GM23338 (cell line): Measurements from ENCODE around the gene ALG14. TPM values are rescaled to one million over a fixed set of nuclear protein-coding genes. Genes with fewer than 3 reads are reported as not detected.

Source experiments
- ATAC-seq: fragments of 200-7000 bp; cut with Tn5 transposase; 3 replicates; pipeline ENCODE4 v1.9.1; 2020
- DNase-seq: peaks from one replicate; pipeline ENCODE4 v3.0.0-alpha.2; 2015; ENCODE audit warnings: low spot score
- H2AFZ ChIP-seq: fragments of 200-600 bp; sonication (generic); 2 replicates; pipeline ENCODE4 v1.8.0; 2016; ENCODE audit warnings: antibody characterized with exemption, mild to moderate bottlenecking, moderate library complexity
- H3F3A ChIP-seq: fragments of 200-600 bp; sonication (generic); replicated peaks from 2 replicates; pipeline ENCODE4 v1.8.0; 2017; ENCODE audit warnings: antibody characterized with exemption, mixed run types, low read depth
- H3K27ac ChIP-seq: fragments of 200-600 bp; sonication (generic); 2 replicates; pipeline ENCODE4 v1.6.1; 2016; ENCODE audit warnings: low read depth
- H3K27me3 ChIP-seq: fragments of 200-600 bp; sonication (generic); 2 replicates; pipeline ENCODE4 v1.8.0; 2016; ENCODE audit warnings: mild to moderate bottlenecking, mixed run types, moderate library complexity; ENCODE audit not compliant: insufficient read depth
- H3K36me3 ChIP-seq: fragments of 200-600 bp; sonication (generic); 2 replicates; pipeline ENCODE4 v1.8.0; 2016; ENCODE audit warnings: mild to moderate bottlenecking; ENCODE audit not compliant: insufficient read depth
- H3K4me1 ChIP-seq: fragments of 200-600 bp; sonication (generic); 2 replicates; pipeline ENCODE4 v1.8.0; 2016; ENCODE audit warnings: mild to moderate bottlenecking, moderate library complexity; ENCODE audit not compliant: insufficient read depth
- H3K4me2 ChIP-seq: fragments of 200-600 bp; sonication (generic); 2 replicates; pipeline ENCODE4 v1.7.1; 2017; ENCODE audit warnings: mixed run types
- H3K4me3 ChIP-seq: fragments of 200-600 bp; sonication (generic); 2 replicates; pipeline ENCODE4 v1.6.1; 2016; ENCODE audit warnings: mixed run types
- H3K79me2 ChIP-seq: fragments of 200-600 bp; sonication (generic); replicated peaks from 2 replicates; pipeline ENCODE4 v1.8.0; 2017; ENCODE audit warnings: mild to moderate bottlenecking; ENCODE audit not compliant: insufficient read depth
- H3K9me2 ChIP-seq: fragments of 200-600 bp; sonication (generic); 2 replicates; pipeline ENCODE4 v1.8.0; 2017; ENCODE audit not compliant: insufficient read depth
- H4K20me1 ChIP-seq: fragments of 200-600 bp; sonication (generic); replicated peaks from 2 replicates; pipeline ENCODE4 v1.8.0; 2017; ENCODE audit warnings: mild to moderate bottlenecking; ENCODE audit not compliant: insufficient read depth
- H3K27ac Mint-ChIP-seq: 2 replicates; pipeline ENCODE4 v1.8.0; 2020; ENCODE audit warnings: inconsistent platforms, mild to moderate bottlenecking, moderate library complexity, mixed read lengths
- H3K27me3 Mint-ChIP-seq: 3 replicates; pipeline ENCODE4 v1.8.0; 2022; ENCODE audit warnings: low read depth, mild to moderate bottlenecking, moderate library complexity, mixed read lengths, inconsistent platforms; ENCODE audit not compliant: insufficient read depth, poor library complexity
- H3K36me3 Mint-ChIP-seq: 3 replicates; pipeline ENCODE4 v1.8.0; 2021; ENCODE audit warnings: low read depth, mild to moderate bottlenecking, inconsistent platforms, moderate library complexity, mixed read lengths
- H3K4me1 Mint-ChIP-seq: 3 replicates; pipeline ENCODE4 v1.8.0; 2020; ENCODE audit warnings: mild to moderate bottlenecking, inconsistent platforms, mixed read lengths
- H3K4me3 Mint-ChIP-seq: 3 replicates; pipeline ENCODE4 v1.8.0; 2021; ENCODE audit warnings: moderate library complexity, mild to moderate bottlenecking, inconsistent platforms, mixed read lengths
- H3K9me3 Mint-ChIP-seq: 3 replicates; pipeline ENCODE4 v1.8.0; 2020; ENCODE audit warnings: moderate library complexity, mild to moderate bottlenecking, inconsistent platforms, mixed read lengths
- CREB1 ChIP-seq: fragments of 250-450 bp; sonication (Bioruptor Pico); IDR thresholded peaks from 2 replicates; pipeline ENCODE4 v1.5.0; 2020; ENCODE audit warnings: low read depth, mild to moderate bottlenecking, moderate library complexity
- EZH2 ChIP-seq: fragments of 200-600 bp; sonication (generic); IDR thresholded peaks from one replicate; pipeline ENCODE4 v1.8.0; 2017; ENCODE audit warnings: antibody characterized with exemption, mild to moderate bottlenecking, low read depth; ENCODE audit not compliant: unreplicated experiment
- EZH2phosphoT487 ChIP-seq: fragments of 200-600 bp; sonication (generic); IDR thresholded peaks from one replicate; pipeline ENCODE4 v1.8.1; 2018; ENCODE audit warnings: antibody characterized with exemption; ENCODE audit not compliant: unreplicated experiment
- JUNB ChIP-seq: IDR thresholded peaks from one replicate; pipeline ENCODE4 v1.6.1; 2016; ENCODE audit warnings: antibody characterized with exemption; ENCODE audit not compliant: unreplicated experiment
- NANOG ChIP-seq: IDR thresholded peaks from 2 replicates; pipeline ENCODE4 v1.6.1; 2016; ENCODE audit warnings: antibody characterized with exemption, borderline replicate concordance
- POLR2AphosphoS5 ChIP-seq: IDR thresholded peaks from 2 replicates; pipeline ENCODE4 v1.6.1; 2016; ENCODE audit warnings: antibody characterized with exemption, low read depth
- STAT1 ChIP-seq: IDR thresholded peaks from one replicate; pipeline ENCODE4 v1.6.1; 2016; ENCODE audit warnings: antibody characterized with exemption; ENCODE audit not compliant: unreplicated experiment
- ZNF114 ChIP-seq: fragments of 250-450 bp; sonication (Bioruptor Pico); IDR thresholded peaks from 2 replicates; pipeline ENCODE4 v1.5.0; 2020; ENCODE audit warnings: mild to moderate bottlenecking, moderate library complexity
- ZNF331 ChIP-seq: fragments of 250-450 bp; sonication (Bioruptor Pico); IDR thresholded peaks from 2 replicates; pipeline ENCODE4 v1.5.0; 2020; ENCODE audit warnings: low read depth, mild to moderate bottlenecking, moderate library complexity
- polyA plus RNA-seq: library from polyadenylated mRNA; unstranded; fragments of >200 nt; fragmentation: Nextera tagmentation; extraction: Ambion mirVana; gene quantifications from 2 replicates; pipeline ENCODE4 v1.2.1, GENCODE V29; 2016
- total RNA-seq: library from RNA; depleted of rRNA; stranded (reverse); fragments of >200 nt; shearing (Covaris generic); gene quantifications from 2 replicates; pipeline ENCODE4 v1.2.3, GENCODE V29; 2014
- TF ChIP-seq, protein P1 (sequence below), 2 experiments: fragments of 200-600 bp in 1 of 2; sonication (generic) in 1 of 2; conservative IDR thresholded peaks; 2 replicates each; pipeline versions ENCODE4 v1.5.1 to v1.6.1; 2016 to 2017; ENCODE audit warnings: antibody characterized with exemption in 2 of 2, low read depth in 2 of 2, mild to moderate bottlenecking in 2 of 2, moderate library complexity in 1 of 2
- TF ChIP-seq, protein P2 (sequence below): IDR thresholded peaks from 2 replicates; pipeline ENCODE4 v1.6.1; 2016; ENCODE audit warnings: antibody characterized with exemption
- TF ChIP-seq, protein P3 (sequence below): fragments of 250-450 bp; sonication (Bioruptor Pico); IDR thresholded peaks from 2 replicates; pipeline ENCODE4 v1.5.0; 2020; ENCODE audit warnings: mild to moderate bottlenecking, moderate library complexity
- TF ChIP-seq, protein P4 (sequence below): IDR thresholded peaks from one replicate; pipeline ENCODE4 v1.6.1; 2018; ENCODE audit warnings: antibody characterized with exemption; ENCODE audit not compliant: unreplicated experiment

ALG14 gene
- total and polyA plus RNA-seq, 2 experiments from 2014 or later = 0.42 to 2.8 TPM

DNA sequence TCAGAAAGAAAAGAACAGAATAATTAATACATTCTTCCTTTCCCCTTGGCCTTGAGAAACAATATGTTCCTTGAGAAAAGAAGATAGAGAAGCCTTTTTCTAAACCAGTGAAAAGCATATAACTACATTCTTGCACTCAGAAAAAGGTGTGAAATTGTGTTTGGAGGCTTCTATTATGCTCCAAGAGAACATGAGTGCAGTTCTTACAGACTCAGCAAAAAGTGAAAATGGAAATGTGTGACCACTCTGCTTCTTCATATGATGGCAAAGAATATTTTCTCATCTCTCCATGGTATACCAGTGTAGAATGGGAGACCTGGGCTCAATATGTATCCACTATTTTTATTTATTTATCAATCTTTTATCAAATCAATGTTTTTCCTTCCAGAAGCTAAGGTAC, 43.2 kb downstream of the ALG14 start:
- no peak overlapping the region for H3K4me3 ChIP-seq
- no peaks in the 10 kb centered on the region for H3K27me3 Mint-ChIP-seq
- H3K4me3 Mint-ChIP-seq = no peak overlapping the region
- DNase-seq = no peak
- no peaks in the 10 kb centered on the region for H4K20me1 ChIP-seq
- H3K4me2 ChIP-seq = no peak overlapping the region
- no peaks in the 10 kb centered on the region for H3K79me2 ChIP-seq
- H2AFZ ChIP-seq = no peak overlapping the region
- peaks cover 14% of the 10 kb centered on the region; the same call in 2 of the 3 replicates for H3K36me3 Mint-ChIP-seq
- TF ChIP-seq, protein P1, sequence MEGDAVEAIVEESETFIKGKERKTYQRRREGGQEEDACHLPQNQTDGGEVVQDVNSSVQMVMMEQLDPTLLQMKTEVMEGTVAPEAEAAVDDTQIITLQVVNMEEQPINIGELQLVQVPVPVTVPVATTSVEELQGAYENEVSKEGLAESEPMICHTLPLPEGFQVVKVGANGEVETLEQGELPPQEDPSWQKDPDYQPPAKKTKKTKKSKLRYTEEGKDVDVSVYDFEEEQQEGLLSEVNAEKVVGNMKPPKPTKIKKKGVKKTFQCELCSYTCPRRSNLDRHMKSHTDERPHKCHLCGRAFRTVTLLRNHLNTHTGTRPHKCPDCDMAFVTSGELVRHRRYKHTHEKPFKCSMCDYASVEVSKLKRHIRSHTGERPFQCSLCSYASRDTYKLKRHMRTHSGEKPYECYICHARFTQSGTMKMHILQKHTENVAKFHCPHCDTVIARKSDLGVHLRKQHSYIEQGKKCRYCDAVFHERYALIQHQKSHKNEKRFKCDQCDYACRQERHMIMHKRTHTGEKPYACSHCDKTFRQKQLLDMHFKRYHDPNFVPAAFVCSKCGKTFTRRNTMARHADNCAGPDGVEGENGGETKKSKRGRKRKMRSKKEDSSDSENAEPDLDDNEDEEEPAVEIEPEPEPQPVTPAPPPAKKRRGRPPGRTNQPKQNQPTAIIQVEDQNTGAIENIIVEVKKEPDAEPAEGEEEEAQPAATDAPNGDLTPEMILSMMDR (conservative IDR thresholded peaks at IDR 0.05; ENCODE audit: low read depth in 2 of 2) = no peak
- TF ChIP-seq EZH2 = no peak
- TF ChIP-seq, protein P2, sequence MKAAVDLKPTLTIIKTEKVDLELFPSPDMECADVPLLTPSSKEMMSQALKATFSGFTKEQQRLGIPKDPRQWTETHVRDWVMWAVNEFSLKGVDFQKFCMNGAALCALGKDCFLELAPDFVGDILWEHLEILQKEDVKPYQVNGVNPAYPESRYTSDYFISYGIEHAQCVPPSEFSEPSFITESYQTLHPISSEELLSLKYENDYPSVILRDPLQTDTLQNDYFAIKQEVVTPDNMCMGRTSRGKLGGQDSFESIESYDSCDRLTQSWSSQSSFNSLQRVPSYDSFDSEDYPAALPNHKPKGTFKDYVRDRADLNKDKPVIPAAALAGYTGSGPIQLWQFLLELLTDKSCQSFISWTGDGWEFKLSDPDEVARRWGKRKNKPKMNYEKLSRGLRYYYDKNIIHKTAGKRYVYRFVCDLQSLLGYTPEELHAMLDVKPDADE = no peak
- TF ChIP-seq JUNB = no peak
- no peak for TF ChIP-seq NANOG
- no peak for TF ChIP-seq STAT1
- TF ChIP-seq, protein P3, sequence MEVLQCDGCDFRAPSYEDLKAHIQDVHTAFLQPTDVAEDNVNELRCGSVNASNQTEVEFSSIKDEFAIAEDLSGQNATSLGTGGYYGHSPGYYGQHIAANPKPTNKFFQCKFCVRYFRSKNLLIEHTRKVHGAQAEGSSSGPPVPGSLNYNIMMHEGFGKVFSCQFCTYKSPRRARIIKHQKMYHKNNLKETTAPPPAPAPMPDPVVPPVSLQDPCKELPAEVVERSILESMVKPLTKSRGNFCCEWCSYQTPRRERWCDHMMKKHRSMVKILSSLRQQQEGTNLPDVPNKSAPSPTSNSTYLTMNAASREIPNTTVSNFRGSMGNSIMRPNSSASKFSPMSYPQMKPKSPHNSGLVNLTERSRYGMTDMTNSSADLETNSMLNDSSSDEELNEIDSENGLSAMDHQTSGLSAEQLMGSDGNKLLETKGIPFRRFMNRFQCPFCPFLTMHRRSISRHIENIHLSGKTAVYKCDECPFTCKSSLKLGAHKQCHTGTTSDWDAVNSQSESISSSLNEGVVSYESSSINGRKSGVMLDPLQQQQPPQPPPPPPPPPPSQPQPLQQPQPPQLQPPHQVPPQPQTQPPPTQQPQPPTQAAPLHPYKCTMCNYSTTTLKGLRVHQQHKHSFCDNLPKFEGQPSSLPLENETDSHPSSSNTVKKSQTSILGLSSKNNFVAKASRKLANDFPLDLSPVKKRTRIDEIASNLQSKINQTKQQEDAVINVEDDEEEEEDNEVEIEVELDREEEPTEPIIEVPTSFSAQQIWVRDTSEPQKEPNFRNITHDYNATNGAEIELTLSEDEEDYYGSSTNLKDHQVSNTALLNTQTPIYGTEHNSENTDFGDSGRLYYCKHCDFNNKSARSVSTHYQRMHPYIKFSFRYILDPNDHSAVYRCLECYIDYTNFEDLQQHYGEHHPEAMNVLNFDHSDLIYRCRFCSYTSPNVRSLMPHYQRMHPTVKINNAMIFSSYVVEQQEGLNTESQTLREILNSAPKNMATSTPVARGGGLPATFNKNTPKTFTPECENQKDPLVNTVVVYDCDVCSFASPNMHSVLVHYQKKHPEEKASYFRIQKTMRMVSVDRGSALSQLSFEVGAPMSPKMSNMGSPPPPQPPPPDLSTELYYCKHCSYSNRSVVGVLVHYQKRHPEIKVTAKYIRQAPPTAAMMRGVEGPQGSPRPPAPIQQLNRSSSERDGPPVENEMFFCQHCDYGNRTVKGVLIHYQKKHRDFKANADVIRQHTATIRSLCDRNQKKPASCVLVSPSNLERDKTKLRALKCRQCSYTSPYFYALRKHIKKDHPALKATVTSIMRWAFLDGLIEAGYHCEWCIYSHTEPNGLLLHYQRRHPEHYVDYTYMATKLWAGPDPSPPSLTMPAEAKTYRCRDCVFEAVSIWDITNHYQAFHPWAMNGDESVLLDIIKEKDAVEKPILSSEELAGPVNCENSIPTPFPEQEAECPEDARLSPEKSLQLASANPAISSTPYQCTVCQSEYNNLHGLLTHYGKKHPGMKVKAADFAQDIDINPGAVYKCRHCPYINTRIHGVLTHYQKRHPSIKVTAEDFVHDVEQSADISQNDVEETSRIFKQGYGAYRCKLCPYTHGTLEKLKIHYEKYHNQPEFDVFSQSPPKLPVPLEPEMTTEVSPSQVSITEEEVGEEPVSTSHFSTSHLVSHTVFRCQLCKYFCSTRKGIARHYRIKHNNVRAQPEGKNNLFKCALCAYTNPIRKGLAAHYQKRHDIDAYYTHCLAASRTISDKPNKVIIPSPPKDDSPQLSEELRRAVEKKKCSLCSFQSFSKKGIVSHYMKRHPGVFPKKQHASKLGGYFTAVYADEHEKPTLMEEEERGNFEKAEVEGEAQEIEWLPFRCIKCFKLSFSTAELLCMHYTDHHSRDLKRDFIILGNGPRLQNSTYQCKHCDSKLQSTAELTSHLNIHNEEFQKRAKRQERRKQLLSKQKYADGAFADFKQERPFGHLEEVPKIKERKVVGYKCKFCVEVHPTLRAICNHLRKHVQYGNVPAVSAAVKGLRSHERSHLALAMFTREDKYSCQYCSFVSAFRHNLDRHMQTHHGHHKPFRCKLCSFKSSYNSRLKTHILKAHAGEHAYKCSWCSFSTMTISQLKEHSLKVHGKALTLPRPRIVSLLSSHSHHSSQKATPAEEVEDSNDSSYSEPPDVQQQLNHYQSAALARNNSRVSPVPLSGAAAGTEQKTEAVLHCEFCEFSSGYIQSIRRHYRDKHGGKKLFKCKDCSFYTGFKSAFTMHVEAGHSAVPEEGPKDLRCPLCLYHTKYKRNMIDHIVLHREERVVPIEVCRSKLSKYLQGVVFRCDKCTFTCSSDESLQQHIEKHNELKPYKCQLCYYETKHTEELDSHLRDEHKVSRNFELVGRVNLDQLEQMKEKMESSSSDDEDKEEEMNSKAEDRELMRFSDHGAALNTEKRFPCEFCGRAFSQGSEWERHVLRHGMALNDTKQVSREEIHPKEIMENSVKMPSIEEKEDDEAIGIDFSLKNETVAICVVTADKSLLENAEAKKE (CRISPR knock-in tag) = no peak
- TF ChIP-seq, protein P4, sequence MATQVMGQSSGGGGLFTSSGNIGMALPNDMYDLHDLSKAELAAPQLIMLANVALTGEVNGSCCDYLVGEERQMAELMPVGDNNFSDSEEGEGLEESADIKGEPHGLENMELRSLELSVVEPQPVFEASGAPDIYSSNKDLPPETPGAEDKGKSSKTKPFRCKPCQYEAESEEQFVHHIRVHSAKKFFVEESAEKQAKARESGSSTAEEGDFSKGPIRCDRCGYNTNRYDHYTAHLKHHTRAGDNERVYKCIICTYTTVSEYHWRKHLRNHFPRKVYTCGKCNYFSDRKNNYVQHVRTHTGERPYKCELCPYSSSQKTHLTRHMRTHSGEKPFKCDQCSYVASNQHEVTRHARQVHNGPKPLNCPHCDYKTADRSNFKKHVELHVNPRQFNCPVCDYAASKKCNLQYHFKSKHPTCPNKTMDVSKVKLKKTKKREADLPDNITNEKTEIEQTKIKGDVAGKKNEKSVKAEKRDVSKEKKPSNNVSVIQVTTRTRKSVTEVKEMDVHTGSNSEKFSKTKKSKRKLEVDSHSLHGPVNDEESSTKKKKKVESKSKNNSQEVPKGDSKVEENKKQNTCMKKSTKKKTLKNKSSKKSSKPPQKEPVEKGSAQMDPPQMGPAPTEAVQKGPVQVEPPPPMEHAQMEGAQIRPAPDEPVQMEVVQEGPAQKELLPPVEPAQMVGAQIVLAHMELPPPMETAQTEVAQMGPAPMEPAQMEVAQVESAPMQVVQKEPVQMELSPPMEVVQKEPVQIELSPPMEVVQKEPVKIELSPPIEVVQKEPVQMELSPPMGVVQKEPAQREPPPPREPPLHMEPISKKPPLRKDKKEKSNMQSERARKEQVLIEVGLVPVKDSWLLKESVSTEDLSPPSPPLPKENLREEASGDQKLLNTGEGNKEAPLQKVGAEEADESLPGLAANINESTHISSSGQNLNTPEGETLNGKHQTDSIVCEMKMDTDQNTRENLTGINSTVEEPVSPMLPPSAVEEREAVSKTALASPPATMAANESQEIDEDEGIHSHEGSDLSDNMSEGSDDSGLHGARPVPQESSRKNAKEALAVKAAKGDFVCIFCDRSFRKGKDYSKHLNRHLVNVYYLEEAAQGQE = no peak
- no peak for TF ChIP-seq POLR2AphosphoS5
- TF ChIP-seq EZH2phosphoT487 = no peak
- no peak for TF ChIP-seq CREB1 (CRISPR knock-in tag)
- TF ChIP-seq ZNF114 (CRISPR knock-in tag) = no peak
- TF ChIP-seq ZNF331 (CRISPR knock-in tag) = no peak
- H3F3A ChIP-seq = no peaks in the 10 kb centered on the region
- H3K4me1 ChIP-seq = no peaks in the 10 kb centered on the region
- H3K4me1 Mint-ChIP-seq = no peaks in the 10 kb centered on the region
- H3K9me3 Mint-ChIP-seq = peaks cover 4% of the 10 kb centered on the region
- peaks cover 13% of the 10 kb centered on the region for H3K9me2 ChIP-seq
- no peaks in the 10 kb centered on the region for H3K27me3 ChIP-seq
- H3K36me3 ChIP-seq = no peaks in the 10 kb centered on the region; the same call in 1 of the 2 replicates
- no peak overlapping the region for H3K27ac Mint-ChIP-seq
- H3K27ac ChIP-seq = no peak overlapping the region
- no peak for ATAC-seq
